ENCODE measurements around the gene CEP41.

Gene CEP41

GRCh38 chr7:130417213-130417612 is 23.6 kb downstream of the CEP41 start:
- no peak for DNase-seq
- no peak for TF ChIP-seq EZH2 (optimal IDR thresholded peaks at IDR 0.05; ENCODE audit: low read depth, low read length)
- TF ChIP-seq CTCF (IDR thresholded peaks at IDR 0.05; ENCODE audit: low read length), result no peak
- TF ChIP-seq EZH2phosphoT487 (IDR thresholded peaks at IDR 0.05; ENCODE audit: low read length), result no peak
- Histone ChIP-seq H3K4me3 (ENCODE audit: low read length) (no peak overlapping the region), H4K20me1 (ENCODE audit: insufficient read depth, low read length) (no peaks in the 10 kb centered on the region), H3K9me3 (replicated peaks; ENCODE audit: insufficient read depth, low read length) (no peaks in the 10 kb centered on the region), H2AFZ (ENCODE audit: low read length) (no peak overlapping the region), H3F3A (ENCODE audit: insufficient read depth, low read length) (no peaks in the 10 kb centered on the region), H3K79me2 (ENCODE audit: low read length) (no peaks in the 10 kb centered on the region), H3K9ac (ENCODE audit: low read length) (no peak overlapping the region), H3K4me1 (ENCODE audit: low read length) (no peaks in the 10 kb centered on the region), H3K27ac (ENCODE audit: low read length) (no peak overlapping the region), H3K27me3 (replicated peaks; ENCODE audit: insufficient read depth, low read length) (no peaks in the 10 kb centered on the region), H3K4me2 (ENCODE audit: low read depth, low read length) (no peak overlapping the region), H3K9me2 (replicated peaks; ENCODE audit: insufficient read depth, low read length) (no peaks in the 10 kb centered on the region), H3K36me3 (replicated peaks; ENCODE audit: insufficient read depth, low read length) (no peaks in the 10 kb centered on the region)

GRCh38 chr7:130415006-130415405 is 25.8 kb downstream of the CEP41 start:
- DNase-seq, result no peak
- Histone ChIP-seq H2AFZ (ENCODE audit: low read length) (no peak overlapping the region), H4K20me1 (ENCODE audit: insufficient read depth, low read length) (no peaks in the 10 kb centered on the region), H3K9me3 (replicated peaks; ENCODE audit: insufficient read depth, low read length) (no peaks in the 10 kb centered on the region), H3F3A (ENCODE audit: insufficient read depth, low read length) (no peaks in the 10 kb centered on the region), H3K9ac (ENCODE audit: low read length) (no peak overlapping the region), H3K4me2 (ENCODE audit: low read depth, low read length) (no peak overlapping the region), H3K27me3 (replicated peaks; ENCODE audit: insufficient read depth, low read length) (no peaks in the 10 kb centered on the region), H3K4me1 (ENCODE audit: low read length) (no peaks in the 10 kb centered on the region), H3K36me3 (replicated peaks; ENCODE audit: insufficient read depth, low read length) (no peaks in the 10 kb centered on the region), H3K9me2 (replicated peaks; ENCODE audit: insufficient read depth, low read length) (no peaks in the 10 kb centered on the region), H3K4me3 (ENCODE audit: low read length) (no peak overlapping the region), H3K79me2 (ENCODE audit: low read length) (no peaks in the 10 kb centered on the region), H3K27ac (ENCODE audit: low read length) (no peak overlapping the region)
- TF ChIP-seq CTCF (IDR thresholded peaks at IDR 0.05; ENCODE audit: low read length) (no peak), EZH2phosphoT487 (IDR thresholded peaks at IDR 0.05; ENCODE audit: low read length) (no peak), EZH2 (optimal IDR thresholded peaks at IDR 0.05; ENCODE audit: low read depth, low read length) (no peak)

GRCh38 chr7:130413201-130413600 is 27.6 kb downstream of the CEP41 start:
- H3K27me3 ChIP-seq (replicated peaks; ENCODE audit: insufficient read depth, low read length), result no peaks in the 10 kb centered on the region
- H2AFZ ChIP-seq (ENCODE audit: low read length), result no peak overlapping the region
- no peak overlapping the region for H3K4me2 ChIP-seq (ENCODE audit: low read depth, low read length)

More at GRCh38 chr7:130413201-130413600, 27.6 kb downstream of the CEP41 start:
- Histone ChIP-seq H3K4me1 (ENCODE audit: low read length) (no peaks in the 10 kb centered on the region), H3F3A (ENCODE audit: insufficient read depth, low read length) (no peaks in the 10 kb centered on the region), H3K36me3 (replicated peaks; ENCODE audit: insufficient read depth, low read length) (no peaks in the 10 kb centered on the region), H3K27ac (ENCODE audit: low read length) (no peak overlapping the region), H3K9ac (ENCODE audit: low read length) (no peak overlapping the region), H4K20me1 (ENCODE audit: insufficient read depth, low read length) (no peaks in the 10 kb centered on the region), H3K9me3 (replicated peaks; ENCODE audit: insufficient read depth, low read length) (no peaks in the 10 kb centered on the region), H3K4me3 (ENCODE audit: low read length) (no peak overlapping the region), H3K79me2 (ENCODE audit: low read length) (no peaks in the 10 kb centered on the region), H3K9me2 (replicated peaks; ENCODE audit: insufficient read depth, low read length) (no peaks in the 10 kb centered on the region)
- no peak for DNase-seq
- no peak for TF ChIP-seq CTCF (IDR thresholded peaks at IDR 0.05; ENCODE audit: low read length)
- no peak for TF ChIP-seq EZH2 (optimal IDR thresholded peaks at IDR 0.05; ENCODE audit: low read depth, low read length)
- TF ChIP-seq EZH2phosphoT487 (IDR thresholded peaks at IDR 0.05; ENCODE audit: low read length), result no peak
